ENCODE data around the gene NACC1.

The NACC1 gene

GRCh38 chr19:13094771-13095392 is 23.2 kb upstream of the NACC1 start:
- Histone ChIP-seq H3K27ac (ENCODE audit: low read depth in 2 of 2, low read length in 2 of 2) (no peak overlapping the region), H3K4me1 (ENCODE audit: control insufficient read depth in 2 of 2, insufficient read depth in 2 of 2, low read length in 2 of 2) (peaks cover 11 to 17% of the 10 kb centered on the region in 2 donors), H3K36me3 (ENCODE audit: control insufficient read depth in 2 of 2, insufficient read depth in 2 of 2, low read length in 2 of 2) (no peaks in the 10 kb centered on the region), H3K4me3 (ENCODE audit: low read length in 2 of 2) (no peak overlapping the region), H3K27me3 (ENCODE audit: control insufficient read depth in 2 of 2, insufficient read depth in 2 of 2, low read length in 2 of 2) (no peaks in the 10 kb centered on the region), H3K9ac (ENCODE audit: low read depth in 1 of 2, low read length in 2 of 2) (no peak overlapping the region), H3K9me3 (ENCODE audit: control insufficient read depth in 2 of 2, low read length in 2 of 2) (no peaks in the 10 kb centered on the region)

- Histone ChIP-seq H3K4me3 (ENCODE audit: low read length in 2 of 2) (no peak overlapping the region), H3K36me3 (ENCODE audit: control insufficient read depth in 2 of 2, insufficient read depth in 2 of 2, low read length in 2 of 2) (no peaks in the 10 kb centered on the region), H3K27ac (ENCODE audit: low read depth in 2 of 2, low read length in 2 of 2) (no peak overlapping the region)
Measured at GRCh38 chr19:13095393-13095784, 22.7 kb upstream of the NACC1 start.

GRCh38 chr19:13095934-13096927 is 21.8 kb upstream of the NACC1 start:
- peak overlapping the region in 1 of 2 donors; percentile 37 for H3K9ac ChIP-seq (ENCODE audit: low read depth in 1 of 2, low read length in 2 of 2)
- H3K27ac ChIP-seq (ENCODE audit: low read depth in 2 of 2, low read length in 2 of 2) = peak overlapping the region; percentile 22 to 48
- H3K4me3 ChIP-seq (ENCODE audit: low read length in 2 of 2) = peak overlapping the region in 1 of 2 donors; percentile 42

More at GRCh38 chr19:13095393-13095784, 22.7 kb upstream of the NACC1 start:
- Histone ChIP-seq H3K9me3 (ENCODE audit: control insufficient read depth in 2 of 2, low read length in 2 of 2) (no peaks in the 10 kb centered on the region), H3K4me1 (ENCODE audit: control insufficient read depth in 2 of 2, insufficient read depth in 2 of 2, low read length in 2 of 2) (peaks cover 12 to 20% of the 10 kb centered on the region in 2 donors), H3K27me3 (ENCODE audit: control insufficient read depth in 2 of 2, insufficient read depth in 2 of 2, low read length in 2 of 2) (no peaks in the 10 kb centered on the region), H3K9ac (ENCODE audit: low read depth in 1 of 2, low read length in 2 of 2) (no peak overlapping the region)

GRCh38 chr19:13097033-13097462 is 21.0 kb upstream of the NACC1 start:
- Histone ChIP-seq H3K9ac (ENCODE audit: low read depth in 1 of 2, low read length in 2 of 2) (no peak overlapping the region), H3K4me3 (ENCODE audit: low read length in 2 of 2) (no peak overlapping the region), H3K27ac (ENCODE audit: low read depth in 2 of 2, low read length in 2 of 2) (peak overlapping the region in 1 of 2 donors; percentile 56), H3K4me1 (ENCODE audit: control insufficient read depth in 2 of 2, insufficient read depth in 2 of 2, low read length in 2 of 2) (peaks cover 12 to 23% of the 10 kb centered on the region in 2 donors), H3K36me3 (ENCODE audit: control insufficient read depth in 2 of 2, insufficient read depth in 2 of 2, low read length in 2 of 2) (no peaks in the 10 kb centered on the region), H3K27me3 (ENCODE audit: control insufficient read depth in 2 of 2, insufficient read depth in 2 of 2, low read length in 2 of 2) (no peaks in the 10 kb centered on the region), H3K9me3 (ENCODE audit: control insufficient read depth in 2 of 2, low read length in 2 of 2) (no peaks in the 10 kb centered on the region)

More at GRCh38 chr19:13095934-13096927, 21.8 kb upstream of the NACC1 start:
- no peaks in the 10 kb centered on the region for H3K27me3 ChIP-seq (ENCODE audit: control insufficient read depth in 2 of 2, insufficient read depth in 2 of 2, low read length in 2 of 2)
- no peaks in the 10 kb centered on the region for H3K9me3 ChIP-seq (ENCODE audit: control insufficient read depth in 2 of 2, low read length in 2 of 2)
- peaks cover 12 to 20% of the 10 kb centered on the region in 2 donors for H3K4me1 ChIP-seq (ENCODE audit: control insufficient read depth in 2 of 2, insufficient read depth in 2 of 2, low read length in 2 of 2)
- H3K36me3 ChIP-seq (ENCODE audit: control insufficient read depth in 2 of 2, insufficient read depth in 2 of 2, low read length in 2 of 2) = no peaks in the 10 kb centered on the region

- no peaks in the 10 kb centered on the region for H3K36me3 ChIP-seq (ENCODE audit: control insufficient read depth in 2 of 2, insufficient read depth in 2 of 2, low read length in 2 of 2)
- H3K4me1 ChIP-seq (ENCODE audit: control insufficient read depth in 2 of 2, insufficient read depth in 2 of 2, low read length in 2 of 2) = peaks cover 14 to 23% of the 10 kb centered on the region in 2 donors
- no peaks in the 10 kb centered on the region for H3K9me3 ChIP-seq (ENCODE audit: control insufficient read depth in 2 of 2, low read length in 2 of 2)
- H3K4me3 ChIP-seq (ENCODE audit: low read length in 2 of 2) = no peak overlapping the region
- H3K27me3 ChIP-seq (ENCODE audit: control insufficient read depth in 2 of 2, insufficient read depth in 2 of 2, low read length in 2 of 2) = no peaks in the 10 kb centered on the region
- H3K27ac ChIP-seq (ENCODE audit: low read depth in 2 of 2, low read length in 2 of 2) = peak overlapping the region; percentile 56 to 64
- no peak overlapping the region for H3K9ac ChIP-seq (ENCODE audit: low read depth in 1 of 2, low read length in 2 of 2)
Measured at GRCh38 chr19:13097463-13098258, 20.4 kb upstream of the NACC1 start.

- H3K4me3 ChIP-seq (ENCODE audit: low read length in 2 of 2) = peak overlapping the region; percentile 57 to 63
- peak overlapping the region; percentile 18 to 67 for H3K9ac ChIP-seq (ENCODE audit: low read depth in 1 of 2, low read length in 2 of 2)
- H3K9me3 ChIP-seq (ENCODE audit: control insufficient read depth in 2 of 2, low read length in 2 of 2) = no peaks in the 10 kb centered on the region
- H3K36me3 ChIP-seq (ENCODE audit: control insufficient read depth in 2 of 2, insufficient read depth in 2 of 2, low read length in 2 of 2) = no peaks in the 10 kb centered on the region
- peak overlapping the region; percentile 75 to 91 for H3K27ac ChIP-seq (ENCODE audit: low read depth in 2 of 2, low read length in 2 of 2)
- H3K4me1 ChIP-seq (ENCODE audit: control insufficient read depth in 2 of 2, insufficient read depth in 2 of 2, low read length in 2 of 2) = peaks cover 20 to 28% of the 10 kb centered on the region in 2 donors
- no peaks in the 10 kb centered on the region for H3K27me3 ChIP-seq (ENCODE audit: control insufficient read depth in 2 of 2, insufficient read depth in 2 of 2, low read length in 2 of 2)
Measured at GRCh38 chr19:13098277-13099072, 19.6 kb upstream of the NACC1 start.

- Histone ChIP-seq H3K27ac (ENCODE audit: low read depth in 2 of 2, low read length in 2 of 2) (peak overlapping the region; percentile 75 to 91), H3K27me3 (ENCODE audit: control insufficient read depth in 2 of 2, insufficient read depth in 2 of 2, low read length in 2 of 2) (no peaks in the 10 kb centered on the region), H3K4me3 (ENCODE audit: low read length in 2 of 2) (peak overlapping the region; percentile 57 to 63), H3K4me1 (ENCODE audit: control insufficient read depth in 2 of 2, insufficient read depth in 2 of 2, low read length in 2 of 2) (peaks cover 21 to 27% of the 10 kb centered on the region in 2 donors), H3K9me3 (ENCODE audit: control insufficient read depth in 2 of 2, low read length in 2 of 2) (no peaks in the 10 kb centered on the region), H3K9ac (ENCODE audit: low read depth in 1 of 2, low read length in 2 of 2) (peak overlapping the region; percentile 67 to 70), H3K36me3 (ENCODE audit: control insufficient read depth in 2 of 2, insufficient read depth in 2 of 2, low read length in 2 of 2) (no peaks in the 10 kb centered on the region)
Measured at GRCh38 chr19:13099073-13099999, 18.7 kb upstream of the NACC1 start.

GRCh38 chr19:13100031-13100588 is 18.0 kb upstream of the NACC1 start:
- peaks cover 21 to 27% of the 10 kb centered on the region in 2 donors for H3K4me1 ChIP-seq (ENCODE audit: control insufficient read depth in 2 of 2, insufficient read depth in 2 of 2, low read length in 2 of 2)
- peak overlapping the region; percentile 73 to 91 for H3K27ac ChIP-seq (ENCODE audit: low read depth in 2 of 2, low read length in 2 of 2)
- H3K9ac ChIP-seq (ENCODE audit: low read depth in 1 of 2, low read length in 2 of 2) = peak overlapping the region; percentile 67 to 70
- H3K27me3 ChIP-seq (ENCODE audit: control insufficient read depth in 2 of 2, insufficient read depth in 2 of 2, low read length in 2 of 2) = no peaks in the 10 kb centered on the region
- H3K9me3 ChIP-seq (ENCODE audit: control insufficient read depth in 2 of 2, low read length in 2 of 2) = no peaks in the 10 kb centered on the region
- H3K36me3 ChIP-seq (ENCODE audit: control insufficient read depth in 2 of 2, insufficient read depth in 2 of 2, low read length in 2 of 2) = no peaks in the 10 kb centered on the region
- peak overlapping the region; percentile 57 to 63 for H3K4me3 ChIP-seq (ENCODE audit: low read length in 2 of 2)

Measured in mucosa of rectum (tissue), 2 donors.